HG03565 (cell line): ENCODE measurements around the gene BCL2.

Experiments used
- ATAC-seq: cut with Tn5 transposase; IDR thresholded peaks from one replicate; pipeline ENCODE4 v1.9.1; 2021; ENCODE audit warnings: mild to moderate bottlenecking, moderate library complexity; ENCODE audit not compliant: unreplicated experiment

The BCL2 gene

DNA sequence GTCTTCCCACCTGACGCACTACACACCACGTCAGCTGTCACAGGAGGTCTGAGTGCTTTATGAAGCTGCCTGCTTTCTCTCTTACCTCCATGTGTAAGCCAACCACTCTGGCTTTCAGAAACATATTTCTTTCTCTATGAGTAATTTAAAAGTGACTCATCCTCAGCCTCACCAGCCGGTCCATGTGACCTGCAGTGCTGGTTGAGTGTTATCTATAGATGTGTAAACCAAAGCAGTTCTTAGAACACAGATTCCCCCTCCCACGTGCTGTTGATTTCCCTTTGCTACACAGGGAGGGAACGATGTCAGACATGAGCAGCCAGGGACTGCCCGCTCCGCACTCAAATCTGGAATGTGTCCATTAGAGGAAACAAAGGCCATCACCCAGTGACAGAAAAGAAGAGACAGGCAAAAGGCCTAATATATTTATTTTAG is 157.8 kb downstream of the BCL2 start:
- peak; percentile 60 for ATAC-seq

DNA sequence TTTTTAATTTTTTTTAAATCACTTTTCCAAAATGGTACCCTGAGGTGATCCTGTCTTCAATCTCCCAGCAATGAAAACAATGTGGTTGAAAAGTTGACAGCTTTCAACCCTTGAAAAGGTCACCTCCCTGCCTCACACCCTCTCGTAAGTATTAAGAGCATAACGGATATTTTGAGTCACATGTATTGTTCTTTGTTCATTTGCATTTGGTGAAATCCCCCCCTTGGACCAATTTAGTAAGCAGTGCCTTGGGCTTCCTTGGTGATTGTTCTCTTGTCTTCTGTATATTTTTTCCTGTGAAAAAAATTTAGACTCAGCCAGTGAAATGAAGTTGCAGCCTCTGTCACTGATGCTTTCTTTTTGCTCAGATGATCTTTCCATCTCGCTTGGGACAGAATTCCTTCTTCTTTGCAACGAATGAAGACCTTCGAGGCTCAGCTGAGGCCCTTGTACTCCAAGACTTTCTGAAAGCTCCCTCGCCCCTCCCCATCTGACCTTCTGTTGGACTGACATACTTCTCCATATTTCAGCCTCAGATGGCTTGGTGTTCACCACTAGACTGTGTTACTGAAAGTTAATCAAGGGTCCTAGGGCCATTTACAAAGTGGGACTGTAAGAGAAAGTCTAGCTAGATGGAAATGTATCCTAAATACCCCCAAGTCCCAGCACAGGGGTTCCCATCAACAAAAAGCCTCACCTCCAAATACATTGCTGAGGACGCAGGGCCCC is 158.4 kb downstream of the BCL2 start:
- ATAC-seq: peak; percentile 25

DNA sequence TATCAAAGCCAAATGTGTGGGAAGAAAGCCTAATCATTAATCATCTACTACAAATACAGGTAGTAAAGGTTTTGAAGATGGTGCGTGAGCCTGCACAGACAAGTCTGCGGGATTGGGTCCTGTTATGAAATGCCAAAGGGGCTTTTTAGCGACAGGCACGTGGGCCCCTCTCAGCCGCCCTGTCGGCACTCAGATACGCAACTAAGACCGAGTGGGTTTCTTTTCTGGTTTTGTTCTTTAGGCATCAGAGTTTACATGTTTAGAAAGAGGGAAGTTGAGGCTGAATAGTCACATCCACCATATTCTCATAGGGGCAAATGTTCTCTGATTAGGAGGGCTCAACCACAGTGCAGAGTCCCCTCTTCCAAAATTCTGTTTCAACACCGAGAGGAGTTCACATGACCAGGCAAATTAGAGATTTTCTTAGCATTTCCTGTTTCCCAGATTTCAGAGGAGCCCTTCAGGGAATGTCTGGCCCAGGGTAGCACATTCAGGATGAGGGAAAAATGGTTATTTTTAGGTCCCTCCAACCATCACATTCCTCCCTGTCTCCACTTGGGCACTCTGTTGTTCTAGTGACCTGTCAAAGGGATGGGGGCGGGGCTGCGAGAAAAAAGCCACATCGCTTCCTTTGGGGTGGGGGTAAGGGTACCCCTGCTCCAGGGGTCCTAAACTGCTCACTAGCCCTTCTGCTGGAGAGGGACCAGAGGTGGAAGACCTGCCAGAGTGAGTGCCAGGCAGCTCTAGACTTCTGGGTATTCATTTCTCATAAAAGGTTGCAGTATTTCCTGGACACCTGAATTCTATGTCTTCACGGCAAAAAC is 159.2 kb downstream of the BCL2 start:
- no peak for ATAC-seq

DNA sequence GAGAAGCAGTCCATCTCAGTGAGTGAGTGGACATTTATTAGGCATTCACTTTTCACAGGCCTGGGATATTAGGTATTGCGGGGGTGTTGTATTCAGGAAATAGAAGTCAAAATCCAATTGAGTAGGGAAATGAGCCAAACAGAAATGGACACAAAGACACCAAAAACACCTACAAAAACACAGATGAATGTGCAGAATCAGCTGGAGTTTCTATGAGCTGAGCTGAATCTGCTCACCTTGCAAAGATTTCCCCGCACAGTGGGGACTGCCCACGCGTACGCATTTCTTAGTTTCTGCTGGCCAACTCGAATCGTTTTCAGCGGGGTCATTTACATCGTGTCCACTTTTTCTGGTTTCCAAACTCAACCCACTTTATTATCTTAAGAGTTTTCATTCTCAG is 160.0 kb downstream of the BCL2 start:
- ATAC-seq: no peak

DNA sequence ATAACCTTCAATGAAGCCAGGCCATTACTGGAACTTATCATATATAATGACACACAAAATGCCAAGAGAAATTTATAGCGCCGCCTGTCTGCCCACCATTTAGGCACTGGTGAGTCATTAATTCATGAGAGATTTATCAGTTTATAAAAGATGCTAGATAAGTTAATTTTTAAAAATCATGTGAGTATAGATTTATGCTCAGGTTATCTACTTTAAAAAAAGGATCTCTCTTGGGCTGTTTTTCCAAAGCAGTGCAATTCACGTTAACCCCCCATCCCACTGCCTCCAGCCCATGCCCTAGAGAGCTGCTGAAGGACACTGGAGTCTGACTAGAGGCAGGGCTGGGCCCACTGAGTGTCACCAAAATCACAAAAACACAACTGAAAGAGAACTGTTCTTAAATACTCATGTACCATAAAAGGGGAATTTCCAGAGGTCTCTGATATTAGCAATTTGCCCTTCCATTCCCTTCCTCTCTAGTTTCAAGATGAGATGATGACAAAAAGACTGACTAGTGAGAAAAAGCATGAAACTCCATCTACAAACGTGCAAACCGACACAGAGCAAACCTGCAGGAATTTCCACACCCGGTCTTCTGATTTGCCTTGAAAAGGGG is 160.8 kb downstream of the BCL2 start:
- ATAC-seq: peak; percentile 20

DNA sequence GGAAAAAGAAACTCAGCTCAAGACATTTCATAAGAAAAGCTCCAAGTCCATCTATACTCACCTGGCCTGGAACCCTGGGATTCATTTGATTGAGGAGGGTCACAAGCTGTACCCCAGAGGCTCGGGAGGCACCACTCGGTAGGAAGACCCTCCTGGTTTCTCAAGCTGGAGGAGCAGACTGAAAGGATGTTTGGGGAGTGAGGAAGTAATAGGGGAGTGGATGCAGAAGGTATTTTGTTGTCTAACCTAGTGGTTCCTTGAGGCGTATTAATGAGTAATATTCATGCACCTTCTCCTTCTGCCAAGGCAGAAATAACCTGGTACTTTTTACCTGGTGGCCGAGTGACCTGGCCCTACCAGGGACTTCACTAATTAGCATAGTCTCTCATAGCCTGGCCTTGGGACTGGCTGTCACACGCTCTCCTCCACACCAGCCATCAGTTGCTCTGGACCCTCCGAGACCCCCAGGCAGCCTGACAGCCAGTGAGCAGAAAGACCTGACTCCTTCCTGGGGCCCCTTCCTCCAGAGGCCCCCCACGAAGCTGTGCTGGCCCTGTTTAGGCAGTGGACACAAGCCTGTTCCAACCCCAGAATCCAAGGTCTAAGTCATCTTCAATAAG is 161.4 kb downstream of the BCL2 start:
- ATAC-seq: no peak

DNA sequence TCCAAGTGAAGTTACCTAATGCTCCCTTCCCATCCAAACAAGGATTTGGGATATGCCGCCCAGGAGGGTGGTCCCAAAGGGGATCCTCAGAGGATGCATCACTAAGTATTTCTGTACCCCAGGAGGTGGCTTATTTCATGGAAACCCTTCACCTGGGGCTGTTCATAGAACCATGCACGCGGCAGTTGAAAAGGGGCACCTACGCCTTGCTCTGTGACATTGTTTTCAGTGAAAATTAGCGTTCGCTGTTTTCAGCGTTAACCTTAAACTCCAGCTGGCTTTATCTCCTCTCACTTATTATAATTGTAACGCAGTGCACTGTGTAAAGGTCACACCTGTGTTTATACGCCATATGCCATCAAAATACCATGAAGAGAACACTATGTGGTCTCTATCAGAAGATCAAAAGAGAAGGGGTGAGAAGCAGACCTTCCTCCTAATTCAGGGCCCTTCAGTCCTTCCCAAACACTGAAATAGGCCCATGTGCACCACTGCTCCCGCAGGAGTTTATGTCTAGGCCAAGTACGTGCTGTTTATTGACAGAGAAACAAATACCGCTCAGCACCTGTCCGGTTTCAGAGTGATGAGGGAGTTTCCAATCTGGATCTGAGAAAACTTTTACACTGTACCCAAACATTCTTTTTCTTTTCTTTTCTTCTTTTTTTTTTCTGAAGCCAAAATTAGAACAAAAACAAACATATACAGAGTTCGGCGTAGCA is 162.1 kb downstream of the BCL2 start:
- ATAC-seq: no peak

DNA sequence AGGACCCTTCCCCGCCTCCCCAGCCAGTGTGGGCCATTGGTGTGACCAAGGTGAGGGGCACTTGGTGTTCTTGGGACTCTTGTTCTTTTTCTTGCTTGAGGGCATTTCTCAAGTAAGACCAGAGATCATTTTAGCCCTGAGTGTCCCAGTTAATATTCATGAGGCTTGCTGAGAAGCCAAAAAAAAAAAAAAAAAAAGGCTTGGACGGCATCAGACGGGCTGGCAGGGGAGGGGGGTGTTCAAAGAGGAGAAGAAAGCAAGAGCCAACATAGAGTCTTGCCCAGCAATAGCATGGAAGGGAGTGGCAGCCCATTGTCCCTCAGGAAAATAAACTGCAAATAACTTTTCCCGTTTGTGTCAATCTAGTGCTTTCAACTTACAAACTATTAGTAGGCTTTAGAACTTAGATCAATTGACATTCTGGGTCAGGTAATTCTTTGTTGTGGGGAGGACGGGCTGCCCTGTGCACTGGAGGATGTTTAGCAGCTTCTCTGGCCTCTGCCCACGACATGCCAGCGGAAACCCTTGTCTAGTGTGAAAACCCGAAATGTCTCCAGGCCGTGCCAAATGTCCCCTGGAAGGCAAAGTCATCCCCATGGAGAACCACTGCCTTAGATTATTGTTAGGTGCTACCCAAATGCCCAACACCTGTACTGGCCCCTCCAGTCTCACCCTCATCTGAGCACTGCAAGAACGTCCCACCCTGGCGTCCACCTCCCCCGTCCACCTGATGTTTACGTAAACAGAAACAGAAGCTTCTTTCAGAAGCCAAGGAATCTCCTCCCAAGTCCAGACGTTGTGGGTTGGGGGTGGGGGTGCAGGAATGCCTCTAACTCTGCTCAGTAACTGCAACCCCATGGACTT is 163.4 kb downstream of the BCL2 start:
- no peak for ATAC-seq

DNA sequence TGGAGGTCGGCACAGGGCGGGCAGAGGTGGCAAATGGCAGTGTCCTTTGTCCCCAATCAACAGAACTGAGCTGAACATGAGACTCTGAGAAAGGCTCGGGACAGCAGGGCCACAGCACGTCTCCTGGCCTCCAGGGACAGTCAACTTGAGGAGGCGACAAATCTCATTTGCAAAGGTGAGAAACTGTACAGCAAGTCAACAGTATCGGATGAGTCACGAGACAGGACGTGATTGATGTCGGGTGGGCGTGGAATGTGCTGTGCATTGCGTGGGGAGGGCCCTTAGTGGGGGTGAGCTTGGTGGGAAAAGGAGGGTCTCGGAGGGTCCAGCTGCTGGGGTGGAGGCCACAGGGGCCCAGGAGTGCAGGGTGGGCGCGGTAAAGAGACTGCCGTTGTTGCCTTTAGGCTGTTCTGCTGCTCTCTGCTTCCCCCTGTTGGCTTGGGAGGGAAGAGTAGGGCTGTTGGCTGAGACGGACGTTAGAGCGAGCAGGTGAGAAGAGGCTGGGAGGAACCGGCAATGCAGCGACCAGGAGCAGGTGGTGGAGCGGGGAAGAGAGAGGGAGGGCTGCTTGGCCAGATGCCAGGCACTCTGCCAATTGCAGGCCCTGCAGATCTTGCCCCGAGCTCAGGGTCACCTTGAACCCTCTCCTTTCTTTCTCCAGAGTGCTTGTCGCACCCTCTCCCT is 164.3 kb downstream of the BCL2 start:
- ATAC-seq: peak; percentile 28

DNA sequence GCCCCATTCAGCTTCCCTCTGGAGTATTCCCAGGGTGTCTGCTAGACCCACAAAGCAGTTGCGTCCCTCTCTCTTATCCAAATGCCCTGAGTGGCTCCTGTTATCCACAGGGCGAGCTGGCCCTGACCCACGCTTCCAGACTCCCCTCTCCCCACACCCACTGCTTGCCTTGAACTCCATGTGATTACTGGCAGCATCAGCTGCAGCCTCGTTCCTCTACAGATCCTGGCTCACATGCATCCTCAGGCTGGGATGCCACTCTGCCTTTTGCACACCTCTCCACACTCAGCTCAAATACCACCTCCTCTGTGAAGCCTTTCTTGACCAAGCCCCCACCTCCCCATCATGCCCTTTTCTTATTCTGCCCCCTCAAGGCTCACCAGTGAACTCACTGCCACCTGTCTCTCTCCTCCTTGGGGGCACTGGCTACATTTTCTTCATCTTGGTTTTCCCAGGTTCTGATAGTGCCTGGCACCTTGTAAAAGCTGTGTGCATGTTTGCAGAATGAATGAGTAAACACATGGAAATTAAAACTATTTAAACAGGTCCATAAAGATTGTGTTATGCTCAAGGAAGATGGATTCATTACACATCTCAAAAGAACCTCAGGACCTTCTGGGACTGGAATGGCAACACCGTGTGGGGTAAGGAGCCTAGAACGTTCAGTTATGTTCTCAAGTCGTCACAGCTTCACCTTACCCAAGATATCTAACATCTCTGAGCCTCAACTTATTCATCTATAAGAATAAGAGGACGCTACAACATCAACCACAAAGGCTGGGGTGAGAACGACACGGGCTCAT is 165.0 kb downstream of the BCL2 start:
- ATAC-seq: no peak

DNA sequence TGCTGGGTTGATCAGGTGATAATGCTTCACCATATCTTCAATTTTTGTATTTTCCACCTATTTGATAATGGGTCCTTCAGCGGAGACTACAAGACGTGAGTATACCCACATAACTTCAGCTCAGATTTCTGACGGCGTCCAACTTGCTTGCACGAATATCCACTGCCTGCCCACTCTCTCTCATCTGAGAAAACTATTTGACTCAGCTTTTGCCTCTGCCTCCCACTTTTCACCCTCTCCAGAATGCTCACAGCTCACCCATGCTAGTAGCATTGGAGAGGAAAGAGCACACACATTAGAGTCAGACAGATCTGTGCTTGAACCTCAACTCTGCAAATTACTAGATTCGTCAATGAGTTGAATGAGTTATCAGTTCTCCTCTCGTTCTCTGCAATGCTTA is 166.8 kb downstream of the BCL2 start:
- ATAC-seq: peak; percentile 23

DNA sequence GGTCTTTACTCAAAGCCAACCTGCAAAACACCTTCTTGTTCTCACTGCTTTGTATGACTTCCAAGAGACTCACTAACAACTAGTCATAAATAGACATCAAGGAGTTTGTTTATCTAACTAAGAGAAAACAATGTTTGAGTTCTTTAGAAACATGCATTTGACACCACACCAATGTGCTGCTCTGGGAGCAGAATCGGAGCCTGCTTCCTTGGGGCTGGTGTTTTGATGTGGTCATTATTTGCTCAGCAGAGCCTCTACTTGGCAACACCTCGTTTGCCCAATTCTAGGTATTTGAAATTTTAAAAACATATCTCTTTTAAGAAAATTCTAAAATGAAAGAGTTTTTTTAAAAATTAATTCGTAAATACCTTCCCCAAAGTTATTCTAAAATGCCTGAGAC is 167.5 kb downstream of the BCL2 start:
- ATAC-seq: no peak

DNA sequence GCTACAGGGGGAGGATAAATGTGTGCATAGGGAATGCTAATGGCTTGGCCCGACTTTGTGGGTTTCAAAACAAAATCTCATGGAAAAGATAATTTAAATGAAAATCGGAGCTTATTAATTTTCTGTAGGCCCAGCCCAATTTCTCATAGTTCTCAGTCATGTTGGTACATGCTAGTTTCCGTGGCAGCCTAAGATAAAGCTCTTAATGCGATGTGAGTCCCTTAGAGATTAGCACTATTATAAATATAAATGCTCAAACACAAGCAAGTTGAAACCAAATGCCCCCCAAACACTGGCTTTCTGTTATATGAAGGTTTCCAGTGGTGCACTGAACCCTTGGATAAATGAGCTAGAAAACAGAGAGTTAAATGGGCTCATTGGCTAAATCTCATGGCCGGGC is 168.0 kb downstream of the BCL2 start:
- no peak for ATAC-seq

DNA sequence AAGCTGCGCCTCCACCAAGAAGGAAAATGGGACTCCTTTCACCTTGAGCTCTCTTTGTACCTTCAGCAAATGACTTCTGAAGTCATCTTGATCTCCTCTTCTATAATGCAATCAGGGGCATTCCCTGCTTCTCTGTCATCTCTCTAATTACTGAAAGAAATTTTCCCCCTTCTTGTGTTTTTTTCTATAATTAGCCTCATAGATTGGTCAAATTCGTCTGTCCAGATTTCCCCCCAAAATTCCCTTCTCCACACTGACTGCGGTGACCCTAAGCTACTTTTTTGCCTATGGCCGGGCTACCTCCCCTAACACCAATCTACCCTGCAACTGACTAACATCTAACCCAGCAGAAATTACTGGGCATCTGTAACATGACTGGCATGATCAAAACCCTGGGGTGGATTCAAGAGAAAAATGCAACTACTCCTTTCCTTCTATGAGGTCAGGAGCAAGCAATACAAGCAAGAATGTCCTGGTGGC is 168.6 kb downstream of the BCL2 start:
- no peak for ATAC-seq

DNA sequence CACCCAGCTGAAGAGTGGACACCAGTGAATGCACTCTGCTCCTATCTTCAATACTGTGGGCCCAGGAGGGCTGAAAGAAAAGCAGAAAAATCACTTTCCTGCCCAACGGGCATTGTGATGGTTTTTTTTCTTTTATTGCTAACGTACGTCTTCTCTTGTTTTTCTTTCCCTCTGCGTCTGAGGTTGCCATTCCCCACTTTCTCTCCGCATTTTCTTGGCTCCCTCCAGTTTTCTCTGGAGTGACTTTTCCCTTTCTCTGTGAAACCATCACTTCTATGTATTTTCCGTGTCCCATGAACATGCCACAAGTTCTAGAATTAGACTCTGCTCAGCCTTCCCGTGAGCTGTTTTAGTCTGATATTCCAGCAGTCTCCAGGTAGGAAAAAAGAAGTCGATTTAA is 169.2 kb downstream of the BCL2 start:
- no peak for ATAC-seq

DNA sequence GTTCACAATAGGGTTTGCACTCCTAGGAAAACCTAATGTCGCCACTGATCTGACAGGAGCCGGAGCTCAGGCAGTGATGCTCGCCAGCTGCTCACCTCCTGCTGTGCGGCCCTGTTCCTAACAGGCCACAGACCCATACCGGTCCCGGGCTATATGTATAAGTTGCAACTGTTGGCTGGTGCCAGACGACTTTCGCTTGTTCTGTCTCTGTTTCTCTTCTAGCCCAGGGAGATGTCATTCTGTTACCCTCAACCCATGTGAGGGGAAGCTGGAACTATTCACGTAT is 170.3 kb downstream of the BCL2 start:
- no peak for ATAC-seq

DNA sequence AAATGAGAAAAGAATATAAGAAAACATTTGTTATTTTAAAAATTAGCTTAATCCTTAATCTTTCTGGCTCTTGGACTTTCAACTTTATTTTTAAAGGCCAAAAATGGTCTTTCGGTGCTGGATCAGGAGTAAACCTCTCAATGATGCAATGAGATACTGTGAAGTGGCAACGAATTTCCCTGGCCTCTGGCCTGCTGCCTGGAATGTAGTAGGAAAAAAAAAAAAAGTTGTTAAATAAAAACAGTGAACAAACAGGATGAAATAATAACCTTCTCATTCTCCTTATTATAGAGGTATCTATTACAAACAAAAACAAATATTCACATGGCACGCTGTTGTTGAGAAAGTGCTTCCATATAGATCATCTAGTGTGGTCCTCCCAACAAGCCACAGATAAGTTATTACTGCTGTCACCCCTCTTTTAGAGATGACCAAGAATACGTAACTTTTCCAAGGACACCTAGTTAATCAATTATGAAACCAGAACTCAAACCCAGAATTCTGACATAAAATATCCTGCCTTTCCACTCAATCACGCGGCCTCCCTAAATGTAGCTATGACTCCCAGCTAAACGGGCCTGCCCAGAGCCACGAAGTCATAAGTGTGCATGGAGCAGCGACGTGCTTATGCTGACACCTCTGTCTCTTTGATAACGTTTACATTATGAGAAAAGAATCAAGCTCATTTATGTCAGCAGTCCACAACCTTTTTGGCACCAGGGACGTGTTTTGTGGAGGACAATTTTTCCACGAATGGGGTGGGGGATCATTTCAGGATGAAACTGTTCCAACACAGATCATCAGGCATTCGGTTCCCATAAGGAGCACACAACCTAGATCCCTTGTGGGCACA is 170.9 kb downstream of the BCL2 start:
- no peak for ATAC-seq

DNA sequence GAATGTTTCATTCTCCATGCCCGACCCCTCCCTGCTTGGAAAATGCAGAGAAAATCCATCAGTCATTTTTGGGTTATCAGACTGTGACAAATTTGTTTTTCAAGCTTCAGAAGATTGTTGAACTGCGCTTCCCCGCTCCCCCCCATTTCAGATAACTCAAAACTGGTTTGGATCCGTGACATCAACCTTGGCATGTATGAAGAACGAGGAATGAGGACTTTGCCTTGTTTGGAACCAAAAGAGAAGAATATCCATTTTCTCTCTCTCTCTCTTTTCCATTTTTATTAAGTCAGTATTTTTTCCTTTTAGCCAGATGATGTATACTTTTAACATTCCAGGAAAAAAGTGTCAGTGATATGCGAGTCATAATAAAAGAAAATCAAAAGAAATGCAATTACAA is 171.6 kb downstream of the BCL2 start:
- no peak for ATAC-seq
